GM18520 (cell line): ENCODE measurements around the gene TMTC2.
A peak's percentile ranks its signal among the peaks of the same experiment; 100 is the strongest.
"Not testable (repeated sequence)": the region's sequence is repeated elsewhere in the genome, so short reads cannot be mapped to it uniquely, and the experiment has no call there.

Experiments used
- ATAC-seq: cut with Tn5 transposase; IDR thresholded peaks from one replicate; pipeline ENCODE4 v1.9.1; 2021; ENCODE audit not compliant: unreplicated experiment

TMTC2 gene

DNA sequence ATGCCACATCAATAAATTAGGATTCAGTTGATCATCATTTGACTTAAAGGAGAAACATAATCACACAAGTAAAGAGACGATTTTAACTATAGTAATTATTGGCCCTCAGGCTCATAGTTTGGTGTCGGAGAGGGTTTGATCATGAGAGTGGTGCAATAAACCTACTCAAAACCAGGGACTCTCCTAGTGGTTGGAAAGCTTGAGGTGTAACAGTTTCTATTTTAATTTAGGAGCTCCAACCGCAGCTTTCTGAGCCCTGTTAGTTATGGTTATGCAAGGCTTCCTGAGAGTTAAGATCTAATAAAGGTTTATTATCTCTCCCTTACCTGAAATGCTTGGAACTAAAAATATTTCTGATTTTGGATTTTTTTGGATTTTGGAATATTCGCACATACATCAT lies 36.4 kb downstream of the TMTC2 start:
- ATAC-seq, result peak; percentile 48

DNA sequence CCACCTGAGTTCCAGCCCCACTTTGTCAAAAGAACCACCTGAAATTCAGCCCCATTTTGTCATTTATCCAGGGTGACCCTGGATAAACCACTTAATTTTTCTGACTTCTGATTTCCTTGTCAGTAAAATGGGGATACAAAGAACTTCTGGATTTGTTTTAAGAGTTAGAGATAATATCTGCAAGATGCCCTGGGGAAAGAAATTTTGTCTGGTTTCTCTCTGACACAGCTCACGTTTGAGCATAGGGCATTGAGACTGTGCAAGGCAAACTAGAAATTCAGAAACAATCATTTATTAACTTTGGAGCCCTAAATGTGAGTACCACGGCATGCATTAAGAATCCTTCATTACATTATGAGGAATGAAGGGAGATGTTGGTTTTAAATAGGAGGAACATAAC lies 37.2 kb downstream of the TMTC2 start:
- ATAC-seq, result no peak

GRCh38 chr12:82725741-82726140 lies 39.0 kb downstream of the TMTC2 start:
- no peak for ATAC-seq

- no peak for ATAC-seq
These were observed 41.2 kb downstream of the TMTC2 start for GRCh38 chr12:82727886-82728285.

DNA sequence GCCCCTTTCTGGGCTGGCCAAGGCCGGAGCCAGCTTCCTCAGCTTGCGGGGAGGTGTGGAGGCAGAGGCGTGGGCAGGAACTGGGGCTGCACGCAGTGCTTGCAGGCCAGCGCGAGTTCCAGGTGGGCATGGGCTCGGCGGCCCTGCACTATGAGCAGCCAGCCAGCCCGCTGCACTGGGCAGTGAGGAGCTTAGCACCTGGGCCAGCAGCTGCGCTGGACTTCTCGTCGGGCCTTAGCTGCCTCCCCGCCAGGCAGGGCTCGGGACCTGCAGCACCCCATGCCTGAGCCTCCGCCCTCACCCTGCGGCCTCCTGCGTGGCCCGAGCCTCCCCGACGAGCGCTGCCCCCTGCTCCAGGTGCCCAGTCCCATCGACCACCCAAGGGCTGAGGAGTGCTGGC lies 42.0 kb downstream of the TMTC2 start:
- no peak for ATAC-seq

DNA sequence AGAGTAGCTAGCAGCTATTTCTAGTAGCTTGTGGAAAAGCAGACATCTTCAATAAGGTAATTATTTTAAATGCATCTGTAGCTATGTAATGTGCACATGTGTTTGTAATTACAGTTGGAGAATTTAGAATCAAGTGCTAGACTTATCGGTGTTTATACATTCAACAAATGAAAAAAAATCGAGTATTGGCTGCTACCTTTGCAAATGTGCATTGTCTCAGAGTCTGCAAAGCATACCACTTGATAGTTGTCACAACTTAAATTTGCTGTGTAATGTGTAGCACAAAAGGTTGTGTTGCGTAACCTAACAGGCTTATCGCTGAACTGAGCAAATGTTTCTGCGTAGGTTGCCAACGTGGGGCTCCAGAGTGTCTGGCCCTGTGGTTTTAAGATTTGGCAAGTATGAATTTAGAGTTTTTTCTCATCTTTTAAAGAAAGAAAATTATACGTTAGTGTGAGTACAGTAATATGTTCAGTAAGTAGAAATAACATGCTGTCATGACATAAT lies 44.3 kb downstream of the TMTC2 start:
- ATAC-seq, result no peak

GRCh38 chr12:82740129-82741000 lies 53.7 kb downstream of the TMTC2 start:
- no peak for ATAC-seq

GRCh38 chr12:82745063-82745674 lies 58.5 kb downstream of the TMTC2 start:
- no peak for ATAC-seq

GRCh38 chr12:82745807-82746206 lies 59.1 kb downstream of the TMTC2 start:
- ATAC-seq, result no peak

DNA sequence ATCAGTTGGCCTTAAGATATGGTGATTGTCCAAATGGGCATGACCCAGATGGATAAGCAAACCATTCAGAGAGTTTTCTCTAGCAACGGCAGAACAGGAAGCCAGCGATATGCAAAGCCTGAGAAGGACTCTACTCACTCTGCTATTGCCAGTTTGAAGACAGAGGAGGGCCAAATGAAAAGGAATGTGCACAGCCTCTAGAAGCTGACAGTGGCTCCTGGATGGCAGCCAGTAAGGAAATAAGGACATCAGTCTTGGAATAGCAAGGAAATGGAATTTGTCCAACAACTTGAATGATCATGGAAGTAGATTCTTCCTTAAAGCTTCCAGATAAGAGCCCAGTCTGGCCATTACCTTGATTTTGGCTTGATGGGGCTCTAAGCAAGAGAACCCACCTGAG lies 60.0 kb downstream of the TMTC2 start:
- ATAC-seq, result no peak

GRCh38 chr12:82749015-82749414 lies 62.3 kb downstream of the TMTC2 start:
- ATAC-seq, result no peak

DNA sequence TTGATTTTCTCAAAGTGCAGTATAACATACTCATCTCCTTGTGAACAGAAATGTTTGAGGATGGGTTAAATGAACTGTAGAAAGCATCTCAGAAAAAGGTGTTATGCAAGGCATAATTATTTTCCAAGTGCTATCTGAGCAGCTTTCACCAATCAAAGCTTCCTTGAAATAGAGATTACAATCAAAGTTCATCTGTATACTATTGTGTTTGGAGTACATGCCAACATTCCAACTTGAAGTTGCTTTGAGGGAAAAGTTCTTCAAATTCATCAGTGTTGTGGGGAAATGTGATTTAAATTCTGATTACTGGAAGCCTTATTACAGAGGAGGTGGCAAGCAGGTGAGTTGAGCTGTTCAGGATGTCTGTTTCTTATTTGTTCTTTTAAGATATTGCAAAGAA lies 68.2 kb downstream of the TMTC2 start:
- no peak for ATAC-seq

DNA sequence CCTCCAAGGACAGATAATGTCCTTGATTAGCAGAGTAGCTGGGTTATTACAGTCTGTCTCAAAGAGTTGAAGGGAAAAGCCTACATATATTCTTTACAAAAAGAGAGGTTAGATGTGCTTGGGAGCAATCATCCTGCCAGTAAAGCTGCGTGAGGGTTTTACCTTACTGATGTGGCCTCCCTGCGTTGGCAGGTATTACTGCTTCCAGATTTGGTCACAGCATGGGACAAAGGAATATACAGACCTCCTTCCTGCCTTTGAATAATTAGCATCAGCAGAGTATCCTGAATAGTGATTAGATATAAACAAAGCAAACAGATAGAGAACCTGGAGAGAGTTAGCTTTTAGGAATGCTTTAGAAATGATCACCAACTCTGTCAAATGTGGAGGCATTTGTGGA lies 69.6 kb downstream of the TMTC2 start:
- ATAC-seq, result no peak

- ATAC-seq, result no peak
These were observed 70.4 kb downstream of the TMTC2 start for GRCh38 chr12:82757059-82757458.

DNA sequence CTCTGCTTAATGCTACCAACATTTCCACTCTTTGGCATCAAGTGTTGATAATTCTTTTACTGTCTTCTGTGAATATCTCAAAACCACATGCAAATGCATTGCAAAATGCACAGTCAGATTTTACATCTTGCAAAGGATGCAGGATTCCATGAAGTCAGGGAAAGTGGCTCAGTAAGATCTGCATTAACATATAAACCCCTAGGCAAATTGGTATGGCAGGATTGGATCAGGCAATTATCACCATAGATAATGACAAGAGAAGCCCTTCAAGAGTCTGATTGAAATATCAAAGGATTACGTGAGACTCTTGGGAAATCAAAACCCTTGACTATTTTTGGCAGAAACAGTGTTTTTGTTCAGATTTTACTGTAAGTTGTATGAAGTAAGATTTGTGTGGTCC lies 71.0 kb downstream of the TMTC2 start:
- no peak for ATAC-seq

GRCh38 chr12:82758749-82759330 lies 72.1 kb downstream of the TMTC2 start:
- no peak for ATAC-seq

DNA sequence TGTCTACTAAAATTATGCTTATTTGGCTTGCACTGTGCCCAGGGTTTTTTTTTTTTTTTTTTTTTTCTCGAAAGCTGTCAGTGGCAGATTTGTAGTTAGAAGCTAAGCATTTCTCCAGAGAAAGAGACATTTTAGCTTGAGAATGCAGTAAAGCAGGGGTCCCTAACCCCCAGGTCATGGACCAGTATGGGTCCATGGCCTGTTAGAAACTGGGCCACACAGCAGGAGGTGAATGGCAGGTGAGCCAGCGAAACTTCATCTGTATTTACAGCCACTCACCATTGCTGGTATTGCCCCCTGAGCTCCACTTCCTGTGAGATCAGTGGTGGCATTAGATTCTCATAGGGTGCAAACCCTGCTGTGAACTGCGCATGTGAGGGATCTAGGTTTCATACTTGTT lies 73.7 kb downstream of the TMTC2 start:
- no peak for ATAC-seq

- ATAC-seq, result not testable (repeated sequence)
These were observed 78.5 kb downstream of the TMTC2 start for GRCh38 chr12:82765206-82765605.

DNA sequence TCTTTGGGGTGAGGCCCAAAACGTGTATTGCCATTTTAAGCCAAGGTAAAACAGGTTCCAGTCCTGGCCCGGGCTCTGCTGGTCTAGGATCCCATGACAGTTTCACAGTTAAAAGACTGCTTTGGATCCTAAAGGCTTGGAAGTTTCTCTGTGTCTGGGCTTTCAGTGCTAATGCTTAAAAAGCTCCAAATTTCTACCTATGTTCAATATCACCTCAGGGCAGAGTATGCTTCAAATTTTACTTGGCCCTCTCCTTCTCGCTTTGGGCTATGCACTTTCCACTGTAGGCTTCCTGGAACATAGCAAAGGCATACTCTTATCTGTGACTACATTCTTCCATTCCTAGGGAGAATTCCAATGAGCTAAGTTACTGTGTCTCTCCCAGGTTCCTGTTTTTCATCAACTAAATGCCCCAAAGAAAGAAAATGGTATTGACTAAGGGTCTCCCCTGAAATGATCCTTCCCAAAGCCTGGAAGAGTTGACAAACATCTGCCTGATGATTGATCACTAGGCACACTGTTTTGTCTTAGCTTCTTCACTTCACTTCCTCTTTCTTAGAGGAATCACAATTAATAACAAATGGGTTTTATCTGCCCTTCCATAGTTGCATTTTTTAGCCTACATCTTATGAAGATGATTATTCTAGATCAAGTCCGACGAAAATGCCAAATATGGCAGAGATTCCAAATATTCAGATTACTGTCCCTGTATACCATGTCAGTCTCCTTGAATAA lies 79.4 kb downstream of the TMTC2 start:
- no peak for ATAC-seq

GRCh38 chr12:82774666-82775065 lies 88.0 kb downstream of the TMTC2 start:
- no peak for ATAC-seq

- no peak for ATAC-seq
These were observed 93.8 kb downstream of the TMTC2 start for GRCh38 chr12:82780517-82780916.
